GM19324 (cell line): Measurements from ENCODE around the gene VWC2.

Source experiments
- ATAC-seq: cut with Tn5 transposase; IDR thresholded peaks from one replicate; pipeline ENCODE4 v1.9.1; 2021; ENCODE audit warnings: mild to moderate bottlenecking, moderate library complexity; ENCODE audit not compliant: unreplicated experiment, low FRiP score

Gene VWC2

GRCh38 chr7:49927631-49928030, 154.2 kb downstream of the VWC2 start:
- ATAC-seq, result no peak

GRCh38 chr7:49928787-49929186, 155.3 kb downstream of the VWC2 start:
- ATAC-seq, result no peak

GRCh38 chr7:49931627-49932026, 158.2 kb downstream of the VWC2 start:
- no peak for ATAC-seq

GRCh38 chr7:49937608-49938007, 164.2 kb downstream of the VWC2 start:
- no peak for ATAC-seq
